ENCODE measurements around the gene ADCY10. TPM values are rescaled to one million over a fixed set of nuclear protein-coding genes. Genes with fewer than 3 reads are reported as not detected.

Gene ADCY10
- total RNA-seq, 1 donor from 2014 or later: 0.39 TPM

GRCh38 chr1:167947733-167948132, 33.8 kb upstream of the ADCY10 start:
- Mint-ChIP-seq H3K36me3 (peaks cover 19% of the 10 kb centered on the region), H3K27me3 (no peaks in the 10 kb centered on the region), H3K4me3 (no peak overlapping the region), H3K27ac (peak overlapping the region; percentile 2), H3K9me3 (peaks cover 18% of the 10 kb centered on the region), H3K4me1 (ENCODE audit: unreplicated experiment) (peaks cover 18% of the 10 kb centered on the region)
- no peak for TF ChIP-seq CTCF (conservative IDR thresholded peaks at IDR 0.05)
- no peak for DNase-seq (ENCODE audit: extremely low spot score, unreplicated experiment)

GRCh38 chr1:167943541-167943940, 29.6 kb upstream of the ADCY10 start:
- Mint-ChIP-seq H3K4me3 (no peak overlapping the region), H3K9me3 (peaks cover 18% of the 10 kb centered on the region), H3K27ac (no peak overlapping the region), H3K36me3 (peaks cover 19% of the 10 kb centered on the region), H3K27me3 (no peaks in the 10 kb centered on the region), H3K4me1 (ENCODE audit: unreplicated experiment) (peaks cover 25% of the 10 kb centered on the region)
- no peak for TF ChIP-seq CTCF (conservative IDR thresholded peaks at IDR 0.05)
- no peak for DNase-seq (ENCODE audit: extremely low spot score, unreplicated experiment)

GRCh38 chr1:167940264-167940663, 26.3 kb upstream of the ADCY10 start:
- TF ChIP-seq CTCF (conservative IDR thresholded peaks at IDR 0.05): no peak
- Mint-ChIP-seq H3K4me1 (ENCODE audit: unreplicated experiment) (peaks cover 17% of the 10 kb centered on the region), H3K27me3 (peaks cover 3% of the 10 kb centered on the region), H3K4me3 (no peak overlapping the region), H3K9me3 (peaks cover 9% of the 10 kb centered on the region), H3K27ac (no peak overlapping the region), H3K36me3 (peaks cover 19% of the 10 kb centered on the region)
- DNase-seq (ENCODE audit: extremely low spot score, unreplicated experiment): no peak

GRCh38 chr1:167938080-167938636, 24.2 kb upstream of the ADCY10 start:
- no peak for TF ChIP-seq CTCF (conservative IDR thresholded peaks at IDR 0.05)
- H3K4me1 Mint-ChIP-seq (ENCODE audit: unreplicated experiment): peaks cover 23% of the 10 kb centered on the region
- peaks cover 3% of the 10 kb centered on the region for H3K27me3 Mint-ChIP-seq
- DNase-seq (ENCODE audit: extremely low spot score, unreplicated experiment): no peak
- no peaks in the 10 kb centered on the region for H3K9me3 Mint-ChIP-seq
- peaks cover 4% of the 10 kb centered on the region for H3K36me3 Mint-ChIP-seq
- peak overlapping the region; percentile 95 for H3K4me3 Mint-ChIP-seq
- H3K27ac Mint-ChIP-seq: peak overlapping the region; percentile 97

- peak overlapping the region; percentile 97 for H3K27ac Mint-ChIP-seq
- no peak for DNase-seq (ENCODE audit: extremely low spot score, unreplicated experiment)
- no peaks in the 10 kb centered on the region for H3K9me3 Mint-ChIP-seq
- H3K4me3 Mint-ChIP-seq: peak overlapping the region; percentile 95
- TF ChIP-seq CTCF (conservative IDR thresholded peaks at IDR 0.05): no peak
- peaks cover 23% of the 10 kb centered on the region for H3K4me1 Mint-ChIP-seq (ENCODE audit: unreplicated experiment)
- peaks cover 4% of the 10 kb centered on the region for H3K36me3 Mint-ChIP-seq
- H3K27me3 Mint-ChIP-seq: peaks cover 3% of the 10 kb centered on the region
Measured at GRCh38 chr1:167937709-167938010, 23.7 kb upstream of the ADCY10 start.

Data from type B pancreatic cell (in vitro differentiated cells).